ENCODE results near the gene ZNF205. TPM values are rescaled to one million over a fixed set of nuclear protein-coding genes. Genes with fewer than 3 reads are reported as not detected.

ZNF205 gene
- total RNA-seq, 1 donor from 2014 or later, result 5.4 TPM

- Histone ChIP-seq H4K20me1 (ENCODE audit: low read depth) (peaks cover 15% of the 10 kb centered on the region), H2AFZ (replicated peaks) (no peak overlapping the region), H3K27me3 (peaks cover 58% of the 10 kb centered on the region), H3K27ac (no peak overlapping the region), H3F3A (ENCODE audit: low read depth) (peaks cover 66% of the 10 kb centered on the region), H3K4me2 (no peak overlapping the region), H3K4me1 (no peaks in the 10 kb centered on the region), H3K9me3 (ENCODE audit: low read depth) (no peaks in the 10 kb centered on the region), H3K79me2 (ENCODE audit: low read depth) (no peaks in the 10 kb centered on the region), H3K36me3 (no peaks in the 10 kb centered on the region), H3K4me3 (no peak overlapping the region), H3K9ac (no peak overlapping the region)
- no peak overlapping the region for H3K27ac Mint-ChIP-seq
- H3K36me3 Mint-ChIP-seq, result peaks cover 3% of the 10 kb centered on the region
- peaks cover 47% of the 10 kb centered on the region for H3K27me3 Mint-ChIP-seq (ENCODE audit: insufficient read depth, low read depth)
- peaks cover 26% of the 10 kb centered on the region for H3K4me1 Mint-ChIP-seq
- H3K9me3 Mint-ChIP-seq, result peaks cover 23% of the 10 kb centered on the region
- no peak for TF ChIP-seq EZH2phosphoT487 (IDR thresholded peaks at IDR 0.05)
- TF ChIP-seq EZH2 (IDR thresholded peaks at IDR 0.05), result no peak
- no peak for TF ChIP-seq CTCF (IDR thresholded peaks at IDR 0.05)
- H3K4me3 Mint-ChIP-seq, result peak overlapping the region; percentile 62
- DNase-seq (ENCODE audit: low spot score), result no peak
Observed at GRCh38 chr16:3155181-3155580, 42.8 kb downstream of the ZNF205 start.

DNA sequence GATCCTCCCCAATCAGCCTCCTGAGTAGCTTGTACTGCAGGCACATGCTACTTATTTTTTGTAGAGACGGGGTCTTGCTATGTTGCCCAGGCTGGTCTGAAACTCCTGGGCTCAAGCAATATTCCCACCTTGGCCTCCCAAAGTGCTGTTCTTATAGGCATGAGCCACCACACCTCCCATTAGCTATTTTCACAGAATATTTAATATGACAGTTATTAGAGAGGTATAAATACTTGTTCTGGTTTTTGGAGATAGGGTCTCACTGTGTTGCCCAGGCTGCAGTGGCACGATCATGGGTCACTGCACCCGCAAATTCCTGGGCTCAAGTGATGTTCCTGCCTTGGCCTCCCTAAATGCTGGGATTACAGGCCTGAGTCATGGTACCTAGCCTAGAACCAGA lies 43.6 kb downstream of the ZNF205 start:
- H3K4me3 ChIP-seq, result no peak overlapping the region
- no peaks in the 10 kb centered on the region for H3K4me1 ChIP-seq
- H3K27me3 ChIP-seq, result peaks cover 58% of the 10 kb centered on the region
- H3K4me2 ChIP-seq, result no peak overlapping the region
- no peak overlapping the region for H3K27ac ChIP-seq
- no peaks in the 10 kb centered on the region for H3K9me3 ChIP-seq (ENCODE audit: low read depth)
- no peaks in the 10 kb centered on the region for H3K36me3 ChIP-seq
- Mint-ChIP-seq H3K4me3 (no peak overlapping the region), H3K27me3 (ENCODE audit: insufficient read depth, low read depth) (peaks cover 40% of the 10 kb centered on the region), H3K4me1 (peaks cover 21% of the 10 kb centered on the region), H3K36me3 (peaks cover 3% of the 10 kb centered on the region), H3K9me3 (peaks cover 18% of the 10 kb centered on the region), H3K27ac (no peak overlapping the region)
- TF ChIP-seq EZH2 (IDR thresholded peaks at IDR 0.05) (no peak), EZH2phosphoT487 (IDR thresholded peaks at IDR 0.05) (no peak), CTCF (IDR thresholded peaks at IDR 0.05) (no peak)
- peaks cover 15% of the 10 kb centered on the region for H4K20me1 ChIP-seq (ENCODE audit: low read depth)
- H3F3A ChIP-seq (ENCODE audit: low read depth), result peaks cover 61% of the 10 kb centered on the region
- no peaks in the 10 kb centered on the region for H3K79me2 ChIP-seq (ENCODE audit: low read depth)
- no peak for DNase-seq (ENCODE audit: low spot score)
- no peak overlapping the region for H3K9ac ChIP-seq
- H2AFZ ChIP-seq (replicated peaks), result no peak overlapping the region

- peaks cover 3% of the 10 kb centered on the region for H3K36me3 Mint-ChIP-seq
- H3K9me3 Mint-ChIP-seq, result peaks cover 15% of the 10 kb centered on the region
- Histone ChIP-seq H3K27ac (no peak overlapping the region), H3K36me3 (no peaks in the 10 kb centered on the region), H3K4me1 (no peaks in the 10 kb centered on the region), H3K4me2 (peak overlapping the region; percentile 92), H3K9ac (no peak overlapping the region), H4K20me1 (ENCODE audit: low read depth) (peaks cover 7% of the 10 kb centered on the region), H3K79me2 (ENCODE audit: low read depth) (no peaks in the 10 kb centered on the region), H3K9me3 (ENCODE audit: low read depth) (no peaks in the 10 kb centered on the region), H3K4me3 (peak overlapping the region; percentile 95), H2AFZ (replicated peaks) (peak overlapping the region; percentile 98), H3K27me3 (peaks cover 58% of the 10 kb centered on the region), H3F3A (ENCODE audit: low read depth) (peaks cover 47% of the 10 kb centered on the region)
- TF ChIP-seq CTCF (IDR thresholded peaks at IDR 0.05), result no peak
- no peak for TF ChIP-seq EZH2phosphoT487 (IDR thresholded peaks at IDR 0.05)
- TF ChIP-seq EZH2 (IDR thresholded peaks at IDR 0.05), result no peak
- peaks cover 33% of the 10 kb centered on the region for H3K27me3 Mint-ChIP-seq (ENCODE audit: insufficient read depth, low read depth)
- peak overlapping the region; percentile 2 for H3K27ac Mint-ChIP-seq
- peak overlapping the region; percentile 95 for H3K4me3 Mint-ChIP-seq
- peak; percentile 78 for DNase-seq (ENCODE audit: low spot score)
- peaks cover 14% of the 10 kb centered on the region for H3K4me1 Mint-ChIP-seq
Observed at GRCh38 chr16:3157229-3158025, 45.0 kb downstream of the ZNF205 start.
